Measurements from ENCODE around the gene SSR1.

GRCh38 chr6:7255918-7256317 lies 57.1 kb downstream of the SSR1 start:
- TF ChIP-seq POLR2A (IDR thresholded peaks at IDR 0.05), result no peak
- TF ChIP-seq EP300 (IDR thresholded peaks at IDR 0.05; ENCODE audit: low read depth), result no peak
- TF ChIP-seq CTCF (IDR thresholded peaks at IDR 0.05), result no peak
- TF ChIP-seq POLR2AphosphoS5 (IDR thresholded peaks at IDR 0.05), result no peak

Measured in transverse colon (tissue), 4 donors.